22Rv1 (cell line): ENCODE measurements around the gene SLC26A6.

Experiments used
- ZFX ChIP-seq: fragments of 450-650 bp; IDR thresholded peaks from 2 replicates; pipeline ENCODE4 v1.6.1; 2017; ENCODE audit warnings: antibody characterized with exemption, borderline replicate concordance
- TF ChIP-seq, protein P1 (sequence below): fragments of 450-650 bp; IDR thresholded peaks from 2 replicates; pipeline ENCODE4 v1.5.1; 2017; ENCODE audit warnings: mild to moderate bottlenecking

- TF ChIP-seq, protein P1, sequence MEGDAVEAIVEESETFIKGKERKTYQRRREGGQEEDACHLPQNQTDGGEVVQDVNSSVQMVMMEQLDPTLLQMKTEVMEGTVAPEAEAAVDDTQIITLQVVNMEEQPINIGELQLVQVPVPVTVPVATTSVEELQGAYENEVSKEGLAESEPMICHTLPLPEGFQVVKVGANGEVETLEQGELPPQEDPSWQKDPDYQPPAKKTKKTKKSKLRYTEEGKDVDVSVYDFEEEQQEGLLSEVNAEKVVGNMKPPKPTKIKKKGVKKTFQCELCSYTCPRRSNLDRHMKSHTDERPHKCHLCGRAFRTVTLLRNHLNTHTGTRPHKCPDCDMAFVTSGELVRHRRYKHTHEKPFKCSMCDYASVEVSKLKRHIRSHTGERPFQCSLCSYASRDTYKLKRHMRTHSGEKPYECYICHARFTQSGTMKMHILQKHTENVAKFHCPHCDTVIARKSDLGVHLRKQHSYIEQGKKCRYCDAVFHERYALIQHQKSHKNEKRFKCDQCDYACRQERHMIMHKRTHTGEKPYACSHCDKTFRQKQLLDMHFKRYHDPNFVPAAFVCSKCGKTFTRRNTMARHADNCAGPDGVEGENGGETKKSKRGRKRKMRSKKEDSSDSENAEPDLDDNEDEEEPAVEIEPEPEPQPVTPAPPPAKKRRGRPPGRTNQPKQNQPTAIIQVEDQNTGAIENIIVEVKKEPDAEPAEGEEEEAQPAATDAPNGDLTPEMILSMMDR: no peak
- TF ChIP-seq ZFX: no peak
These were observed 49.4 kb upstream of the SLC26A6 start for GRCh38 chr3:48684480-48685143.
